SU-DHL-6 (cell line): ENCODE measurements around the gene WDR62.

ENCODE experiments used
- H2AFZ ChIP-seq: fragments of 200-600 bp; sonication (generic); 2 replicates; pipeline ENCODE4 v1.6.1; 2014; ENCODE audit warnings: low read depth, mild to moderate bottlenecking, moderate library complexity, mixed read lengths, antibody characterized with exemption, low read length; ENCODE audit not compliant: severe bottlenecking
- H3F3A ChIP-seq: fragments of 200-600 bp; shearing (Covaris generic); 2 replicates; pipeline ENCODE4 v1.6.0; 2016; ENCODE audit warnings: antibody characterized with exemption, mild to moderate bottlenecking; ENCODE audit not compliant: insufficient read depth
- H3K27ac ChIP-seq: fragments of 200-600 bp; sonication (generic); 2 replicates; pipeline ENCODE4 v1.5.1; 2016; ENCODE audit warnings: low read depth, mild to moderate bottlenecking, low read length, moderate library complexity, mixed read lengths
- H3K27me3 ChIP-seq: fragments of 200-600 bp; sonication (generic), shearing (Covaris generic); 2 replicates; pipeline ENCODE4 v1.6.0; 2014; ENCODE audit warnings: mild to moderate bottlenecking, low read length
- H3K36me3 ChIP-seq: fragments of 200-600 bp; sonication (generic); 2 replicates; pipeline ENCODE4 v1.6.1; 2014; ENCODE audit warnings: mild to moderate bottlenecking, low read length, mixed read lengths
- H3K4me2 ChIP-seq: fragments of 300-600, 200-600 bp; shearing (Covaris generic), sonication (generic); 2 replicates; pipeline ENCODE4 v1.6.0; 2014; ENCODE audit warnings: low read length, low read depth, mild to moderate bottlenecking; ENCODE audit not compliant: poor library complexity, severe bottlenecking
- H3K4me3 ChIP-seq: fragments of 200-600 bp; sonication (generic); 2 replicates; pipeline ENCODE4 v1.5.1; 2014; ENCODE audit warnings: antibody characterized with exemption, low read length, mild to moderate bottlenecking, mixed read lengths; ENCODE audit not compliant: insufficient read depth, poor library complexity, severe bottlenecking
- H3K79me2 ChIP-seq: fragments of 200-600 bp; sonication (generic); 2 replicates; pipeline ENCODE4 v1.6.1; 2014; ENCODE audit warnings: mild to moderate bottlenecking, low read length, moderate library complexity; ENCODE audit not compliant: insufficient read depth
- H3K9ac ChIP-seq: fragments of 200-600 bp; sonication (generic); 2 replicates; pipeline ENCODE4 v1.7.0; 2014; ENCODE audit warnings: mild to moderate bottlenecking, low read length
- H3K9me2 ChIP-seq: fragments of 200-600 bp; sonication (generic); replicated peaks from 2 replicates; pipeline ENCODE4 v1.6.1; 2014; ENCODE audit warnings: low read length; ENCODE audit not compliant: insufficient read depth
- H3K9me3 ChIP-seq: fragments of 200-600 bp; sonication (generic); 2 replicates; pipeline ENCODE4 v1.6.1; 2014; ENCODE audit warnings: low read length, mixed read lengths; ENCODE audit not compliant: insufficient read depth
- H4K20me1 ChIP-seq: fragments of 200-600 bp; sonication (generic); 2 replicates; pipeline ENCODE4 v1.6.1; 2014; ENCODE audit warnings: low read depth, mild to moderate bottlenecking, antibody characterized with exemption, low read length, moderate library complexity, mixed read lengths
- EZH2phosphoT487 ChIP-seq: fragments of 200-600 bp; sonication (generic), shearing (Covaris generic); conservative IDR thresholded peaks from 2 replicates; pipeline ENCODE4 v1.6.1; 2018; ENCODE audit warnings: mild to moderate bottlenecking, antibody characterized with exemption, low read length, moderate library complexity, mixed read lengths
- TF ChIP-seq, protein P1 (sequence below): fragments of 200-600 bp; sonication (generic); IDR thresholded peaks from one replicate; pipeline ENCODE4 v1.5.1; 2017; ENCODE audit warnings: antibody characterized with exemption, mild to moderate bottlenecking, low read length, moderate library complexity; ENCODE audit not compliant: insufficient read depth, poor library complexity, severe bottlenecking

Gene WDR62

GRCh38 chr19:36150586-36150985 lies 95.9 kb downstream of the WDR62 start:
- H2AFZ ChIP-seq, result no peak overlapping the region
- H3K4me2 ChIP-seq, result no peak overlapping the region
- H3F3A ChIP-seq, result no peaks in the 10 kb centered on the region
- H3K79me2 ChIP-seq, result no peaks in the 10 kb centered on the region
- H4K20me1 ChIP-seq, result no peaks in the 10 kb centered on the region
- H3K36me3 ChIP-seq, result no peaks in the 10 kb centered on the region
- no peak overlapping the region for H3K27ac ChIP-seq
- H3K9me2 ChIP-seq, result no peaks in the 10 kb centered on the region
- no peak for TF ChIP-seq EZH2phosphoT487
- TF ChIP-seq, protein P1, sequence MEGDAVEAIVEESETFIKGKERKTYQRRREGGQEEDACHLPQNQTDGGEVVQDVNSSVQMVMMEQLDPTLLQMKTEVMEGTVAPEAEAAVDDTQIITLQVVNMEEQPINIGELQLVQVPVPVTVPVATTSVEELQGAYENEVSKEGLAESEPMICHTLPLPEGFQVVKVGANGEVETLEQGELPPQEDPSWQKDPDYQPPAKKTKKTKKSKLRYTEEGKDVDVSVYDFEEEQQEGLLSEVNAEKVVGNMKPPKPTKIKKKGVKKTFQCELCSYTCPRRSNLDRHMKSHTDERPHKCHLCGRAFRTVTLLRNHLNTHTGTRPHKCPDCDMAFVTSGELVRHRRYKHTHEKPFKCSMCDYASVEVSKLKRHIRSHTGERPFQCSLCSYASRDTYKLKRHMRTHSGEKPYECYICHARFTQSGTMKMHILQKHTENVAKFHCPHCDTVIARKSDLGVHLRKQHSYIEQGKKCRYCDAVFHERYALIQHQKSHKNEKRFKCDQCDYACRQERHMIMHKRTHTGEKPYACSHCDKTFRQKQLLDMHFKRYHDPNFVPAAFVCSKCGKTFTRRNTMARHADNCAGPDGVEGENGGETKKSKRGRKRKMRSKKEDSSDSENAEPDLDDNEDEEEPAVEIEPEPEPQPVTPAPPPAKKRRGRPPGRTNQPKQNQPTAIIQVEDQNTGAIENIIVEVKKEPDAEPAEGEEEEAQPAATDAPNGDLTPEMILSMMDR, result no peak
- H3K4me3 ChIP-seq, result no peak overlapping the region
- no peak overlapping the region for H3K9ac ChIP-seq
- no peaks in the 10 kb centered on the region for H3K9me3 ChIP-seq
- no peaks in the 10 kb centered on the region for H3K27me3 ChIP-seq

- H3K9me2 ChIP-seq, result no peaks in the 10 kb centered on the region
- no peak overlapping the region for H3K9ac ChIP-seq
- H3K4me3 ChIP-seq, result no peak overlapping the region
Observed at GRCh38 chr19:36151144-36152018, 96.7 kb downstream of the WDR62 start.

DNA sequence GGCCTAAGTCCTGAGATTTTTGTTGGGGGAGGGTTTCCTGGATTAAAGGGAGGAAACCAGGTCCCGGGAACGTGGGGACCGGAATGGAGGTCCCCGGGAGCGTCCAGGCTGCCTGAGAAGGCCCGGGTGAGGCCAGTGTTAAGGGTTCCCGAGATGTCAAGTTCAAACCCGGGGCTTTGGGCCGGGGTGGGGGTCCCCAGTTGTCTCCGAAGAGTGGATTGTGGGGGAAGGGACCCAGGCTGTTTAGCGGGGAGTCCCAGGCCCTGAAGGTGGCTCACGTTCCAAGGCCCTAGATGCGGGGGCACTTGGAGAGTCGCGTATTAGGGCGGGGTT lies 97.3 kb downstream of the WDR62 start:
- Histone ChIP-seq H2AFZ (no peak overlapping the region), H3F3A (no peaks in the 10 kb centered on the region), H3K9me3 (no peaks in the 10 kb centered on the region), H3K27me3 (no peaks in the 10 kb centered on the region), H3K9ac (no peak overlapping the region), H3K4me2 (no peak overlapping the region), H4K20me1 (no peaks in the 10 kb centered on the region), H3K27ac (no peak overlapping the region), H3K4me3 (no peak overlapping the region), H3K36me3 (no peaks in the 10 kb centered on the region), H3K9me2 (no peaks in the 10 kb centered on the region), H3K79me2 (no peaks in the 10 kb centered on the region)
- TF ChIP-seq, protein P1, result no peak
- TF ChIP-seq EZH2phosphoT487, result no peak

More at GRCh38 chr19:36151144-36152018, 96.7 kb downstream of the WDR62 start:
- H3K4me2 ChIP-seq, result no peak overlapping the region
- no peak overlapping the region for H3K27ac ChIP-seq
- H3F3A ChIP-seq, result no peaks in the 10 kb centered on the region
- TF ChIP-seq, protein P1, result no peak
- TF ChIP-seq EZH2phosphoT487, result no peak
- H3K79me2 ChIP-seq, result no peaks in the 10 kb centered on the region
- H3K27me3 ChIP-seq, result no peaks in the 10 kb centered on the region
- H3K9me3 ChIP-seq, result no peaks in the 10 kb centered on the region
- H3K36me3 ChIP-seq, result no peaks in the 10 kb centered on the region
- H2AFZ ChIP-seq, result no peak overlapping the region
- no peaks in the 10 kb centered on the region for H4K20me1 ChIP-seq
